Kidney (tissue), 14 donors: ENCODE measurements around the gene DNM2. TPM values are rescaled to one million over a fixed set of nuclear protein-coding genes. Genes with fewer than 3 reads are reported as not detected.
"Not testable (repeated sequence)": the region's sequence is repeated elsewhere in the genome, so short reads cannot be mapped to it uniquely, and the experiment has no call there.

Experiments
- DNase-seq, 5 donors: peaks; one replicate each; pipeline ENCODE4 v3.0.0-alpha.2; 2013 to 2020
- FAIRE-seq: peaks from 2 replicates; lab custom pipeline; 2012; peaks lifted over from hg19 to GRCh38; lab: Jason Lieb, UNC
- H3K27ac ChIP-seq, 2 donors: one replicate each; pipeline ENCODE4 v1.7.0; 2013; ENCODE audit warnings: low read depth in 2 of 2, low read length in 2 of 2, inconsistent platforms in 1 of 2
- H3K27me3 ChIP-seq: one replicate; pipeline ENCODE4 v1.7.1; 2013; ENCODE audit warnings: low read length, inconsistent platforms; ENCODE audit not compliant: control insufficient read depth, insufficient read depth
- H3K36me3 ChIP-seq, 3 donors: one replicate each; pipeline versions ENCODE4 v1.7.0 to v1.7.1; 2013; ENCODE audit warnings: low read length in 3 of 3, control low read depth in 1 of 3, inconsistent platforms in 1 of 3; ENCODE audit not compliant: insufficient read depth in 3 of 3, control insufficient read depth in 2 of 3
- H3K4me1 ChIP-seq, 3 donors: one replicate each; pipeline versions ENCODE4 v1.7.0 to v1.7.1; 2013; ENCODE audit warnings: low read length in 3 of 3, inconsistent platforms in 1 of 3, low read depth in 1 of 3; ENCODE audit not compliant: control insufficient read depth in 2 of 3, insufficient read depth in 2 of 3
- H3K4me3 ChIP-seq, 3 donors: one replicate each; pipeline versions ENCODE4 v1.7.0 to v1.8.1; 2013; ENCODE audit warnings: low read length in 3 of 3, control low read depth in 1 of 3, inconsistent platforms in 1 of 3
- H3K9ac ChIP-seq, 3 donors: one replicate each; pipeline versions ENCODE4 v1.7.0 to v1.7.1; 2013; ENCODE audit warnings: low read length in 3 of 3, control low read depth in 1 of 3, inconsistent platforms in 1 of 3
- H3K9me3 ChIP-seq, 3 donors: one replicate each; pipeline versions ENCODE4 v1.7.0 to v1.7.1; 2013; ENCODE audit warnings: low read length in 3 of 3, control low read depth in 1 of 3, inconsistent platforms in 1 of 3; ENCODE audit not compliant: control insufficient read depth in 2 of 3, insufficient read depth in 1 of 3
- CTCF ChIP-seq: IDR thresholded peaks from 3 replicates; pipeline ENCODE4 v1.5.1; 2012; ENCODE audit warnings: mild to moderate bottlenecking, moderate library complexity, borderline replicate concordance; ENCODE audit not compliant: insufficient read depth; ENCODE audit errors: extremely low read depth
- intact Hi-C: fragments of 100-400 bp; cut with DNase I; formaldehyde crosslinking; loops from one replicate; pipeline ENCODE4 v1.11.1; 2022
- polyA plus RNA-seq: library from polyadenylated mRNA; stranded (reverse); fragments of 350-450 nt; fragmentation: Illumina TruSeq; extraction: RNeasy Lipid Tissue Mini Kit (QIAGEN cat#74804); gene quantifications from one replicate; pipeline ENCODE4 v1.2.3, GENCODE V29; 2014; ENCODE audit warnings: low read depth, low replicate concordance; ENCODE audit not compliant: insufficient read depth
- total RNA-seq: library from RNA; stranded (reverse); fragmentation: NEBNext Ultra II Directional; extraction: Animal tissue kit (Norgen Biotek cat#: 25700); gene quantifications from one replicate; pipeline ENCODE4 v1.2.1, GENCODE V29; 2021
- donor health status: control.
- donor health status: control.
- donor health status: control.
- donor health status: control.
- donor health status: control.
- donor health status: DM: yes; HTN: yes; CAD: no.
- donor health status: Normal renal cell carcinoma (clear cell type).

Gene DNM2
- total and polyA plus RNA-seq, 2 donors from 2014 or later = 79.0 to 226 TPM

- Histone ChIP-seq H3K4me3 (peak overlapping the region; percentile 61 to 82 (median 74)), H3K27me3 (no peaks in the 10 kb centered on the region), H3K36me3 (peaks cover 0 to 16% (median 8%) of the 10 kb centered on the region in 3 donors), H3K9ac (peak overlapping the region in 1 of 3 donors; percentile 87), H3K4me1 (peaks cover 0 to 10% (median 9%) of the 10 kb centered on the region in 3 donors), H3K9me3 (peaks cover 0 to 7% (median 0%) of the 10 kb centered on the region in 3 donors), H3K27ac (peak overlapping the region; percentile 98 to 100)
- intact Hi-C loops = no loop called here
- DNase-seq (peak in 3 of 5 donors; percentile 31 to 40 (median 36)), FAIRE-seq (peak; percentile 92)
- no peak for TF ChIP-seq CTCF
Measured at GRCh38 chr19:10835089-10835753, 117.3 kb downstream of the DNM2 start.

- Histone ChIP-seq H3K4me1 (peaks cover 0 to 10% (median 9%) of the 10 kb centered on the region in 3 donors), H3K9ac (peak within 1 kb of the TSS; percentile 62 to 87 (median 77)), H3K9me3 (peaks cover 0 to 7% (median 0%) of the 10 kb centered on the region in 3 donors), H3K36me3 (peaks cover 0 to 12% (median 8%) of the 10 kb centered on the region in 3 donors), H3K4me3 (peak within 1 kb of the TSS; percentile 73 to 83 (median 82)), H3K27ac (peak within 1 kb of the TSS; percentile 98 to 100), H3K27me3 (no peaks in the 10 kb centered on the region)
- no peak for FAIRE-seq
- intact Hi-C loops = no loop called here
- no peak for TF ChIP-seq CTCF
- peak; percentile 100 for DNase-seq
Measured at GRCh38 chr19:10835754-10836478, 118.0 kb downstream of the DNM2 start, which contains the start of gene TMED1. Gene TMED1 (minus strand): TSS chr19:10836212. CDS start chr19:10836191, 21 bp downstream.

- Histone ChIP-seq H3K9ac (peak overlapping the region; percentile 62 to 87 (median 77)), H3K27ac (peak overlapping the region; percentile 98 to 100), H3K27me3 (no peaks in the 10 kb centered on the region), H3K4me1 (peaks cover 0 to 10% (median 9%) of the 10 kb centered on the region in 3 donors), H3K9me3 (peaks cover 0 to 7% (median 0%) of the 10 kb centered on the region in 3 donors), H3K4me3 (peak overlapping the region; percentile 73 to 83 (median 82)), H3K36me3 (peaks cover 0 to 8% (median 7%) of the 10 kb centered on the region in 3 donors)
- peak; percentile 2 for TF ChIP-seq CTCF
- no peak for FAIRE-seq
- intact Hi-C loops = no loop called here
- peak in 3 of 5 donors; percentile 94 to 96 (median 94) for DNase-seq
Measured at GRCh38 chr19:10836479-10837330, 118.8 kb downstream of the DNM2 start.

GRCh38 chr19:10837649-10838048 lies 119.8 kb downstream of the DNM2 start:
- intact Hi-C loops, DNase-seq, H3K9ac ChIP-seq, H3K27ac ChIP-seq, H3K27me3 ChIP-seq, FAIRE-seq, H3K4me3 ChIP-seq, H3K9me3 ChIP-seq, H3K36me3 ChIP-seq: not testable (repeated sequence)
- H3K4me1 ChIP-seq = peaks cover 0 to 10% (median 9%) of the 10 kb centered on the region in 3 donors
